Mesodermal cell (in vitro differentiated cells): Measurements from ENCODE around the gene PCDHGB2.
"Not testable (repeated sequence)": the region's sequence is repeated elsewhere in the genome, so short reads cannot be mapped to it uniquely, and the experiment has no call there.

Source experiments
- H3K27ac ChIP-seq: 2 replicates; pipeline ENCODE4 v1.7.0; 2013; ENCODE audit warnings: mild to moderate bottlenecking, low read depth, low read length, moderate library complexity; ENCODE audit not compliant: severe bottlenecking
- H3K36me3 ChIP-seq: 2 replicates; pipeline ENCODE4 v1.7.1; 2013; ENCODE audit warnings: mild to moderate bottlenecking, low read length, moderate library complexity; ENCODE audit not compliant: control insufficient read depth, insufficient read depth
- H3K4me1 ChIP-seq: one replicate; pipeline ENCODE4 v1.7.1; 2013; ENCODE audit warnings: mild to moderate bottlenecking, low read length; ENCODE audit not compliant: insufficient read depth, control insufficient read depth, poor library complexity, severe bottlenecking
- H3K4me3 ChIP-seq: 2 replicates; pipeline ENCODE4 v1.7.0; 2013; ENCODE audit warnings: low read length, control low read depth, mild to moderate bottlenecking; ENCODE audit not compliant: insufficient read depth, poor library complexity, severe bottlenecking; ENCODE audit errors: extremely low read depth
- H3K9me3 ChIP-seq: 2 replicates; pipeline ENCODE4 v1.7.1; 2013; ENCODE audit warnings: mild to moderate bottlenecking, low read length, moderate library complexity; ENCODE audit not compliant: control insufficient read depth
- WGBS, 2 experiments: methylation state at CpG; one replicate each; pipeline ENCODE4 v1.1.5; 2013; ENCODE audit warnings: missing lambda C conversion rate in 2 of 2; ENCODE audit not compliant: insufficient coverage in 2 of 2; 5-methylcytosine and 5-hydroxymethylcytosine counted together

PCDHGB2 gene

DNA sequence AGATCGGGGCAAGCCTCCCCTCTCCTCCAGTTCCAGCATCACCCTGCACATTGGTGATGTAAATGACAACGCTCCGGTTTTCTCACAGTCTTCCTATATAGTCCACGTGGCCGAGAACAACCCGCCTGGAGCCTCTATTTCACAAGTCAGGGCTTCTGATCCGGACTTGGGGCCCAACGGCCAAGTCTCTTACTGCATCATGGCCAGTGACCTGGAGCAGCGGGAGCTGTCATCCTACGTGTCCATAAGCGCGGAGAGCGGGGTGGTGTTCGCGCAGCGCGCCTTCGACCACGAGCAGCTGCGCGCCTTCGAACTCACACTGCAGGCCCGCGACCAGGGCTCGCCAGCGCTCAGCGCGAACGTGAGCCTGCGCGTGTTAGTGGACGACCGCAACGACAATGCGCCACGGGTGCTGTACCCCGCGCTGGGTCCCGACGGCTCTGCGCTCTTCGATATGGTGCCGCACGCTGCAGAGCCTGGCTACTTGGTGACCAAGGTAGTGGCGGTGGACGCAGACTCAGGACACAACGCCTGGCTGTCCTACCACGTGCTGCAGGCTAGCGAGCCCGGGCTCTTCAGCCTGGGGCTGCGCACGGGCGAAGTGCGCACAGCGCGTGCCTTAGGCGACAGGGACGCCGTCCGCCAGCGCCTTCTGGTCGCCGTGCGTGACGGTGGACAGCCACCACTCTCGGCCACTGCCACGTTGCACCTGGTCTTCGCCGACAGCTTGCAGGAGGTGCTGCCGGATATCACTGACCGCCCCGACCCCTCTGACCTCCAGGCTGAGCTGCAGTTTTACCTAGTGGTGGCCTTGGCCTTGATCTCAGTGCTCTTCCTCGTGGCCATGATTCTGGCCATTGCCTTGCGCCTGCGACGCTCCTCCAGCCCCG lies 29.6 kb downstream of the PCDHGB2 start:
- no peaks in the 10 kb centered on the region for H3K4me1 ChIP-seq
- peaks cover 56% of the 10 kb centered on the region for H3K9me3 ChIP-seq
- H3K4me3 ChIP-seq = no peak overlapping the region

DNA sequence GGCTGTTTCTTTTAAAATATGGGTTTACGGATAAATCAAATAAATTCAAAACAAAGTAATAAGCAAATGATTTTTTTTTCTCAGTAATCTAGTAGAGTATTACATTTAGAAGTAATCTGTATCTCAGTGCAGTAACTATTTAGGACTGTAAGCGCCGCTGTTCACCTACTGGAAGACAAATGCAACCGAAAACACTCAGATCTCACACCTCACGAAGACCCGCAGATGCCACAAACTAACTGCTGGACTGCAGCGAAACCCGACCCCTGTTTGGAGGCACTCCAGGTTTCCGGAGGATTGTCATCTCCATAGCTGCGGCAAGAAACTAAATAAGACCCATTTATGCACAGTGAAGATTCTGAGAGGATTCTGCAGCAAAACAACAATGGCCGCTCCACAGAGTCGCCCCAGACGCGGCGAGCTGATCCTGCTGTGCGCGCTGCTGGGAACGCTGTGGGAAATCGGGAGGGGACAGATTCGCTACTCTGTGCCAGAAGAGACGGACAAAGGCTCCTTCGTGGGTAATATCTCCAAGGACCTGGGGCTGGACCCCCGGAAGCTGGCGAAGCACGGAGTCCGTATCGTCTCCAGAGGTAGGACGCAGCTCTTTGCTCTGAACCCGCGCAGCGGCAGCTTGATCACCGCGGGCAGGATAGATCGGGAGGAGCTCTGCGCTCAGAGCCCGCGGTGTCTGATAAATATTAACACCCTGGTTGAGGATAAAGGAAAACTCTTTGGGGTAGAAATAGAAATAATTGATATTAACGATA lies 32.8 kb downstream of the PCDHGB2 start, which contains the start of gene PCDHGA8:
Gene PCDHGA8, plus strand, starts transcription at position 205 of the 770 bp plus-strand sequence. Its CDS starts 181 bp downstream, at position 386.
- peaks cover 63% of the 10 kb centered on the region for H3K9me3 ChIP-seq
- peaks cover 15% of the 10 kb centered on the region for H3K36me3 ChIP-seq
- H3K4me1 ChIP-seq = no peaks in the 10 kb centered on the region
- 92 to 96% methylated on average over 31 to 37 of the region's 38 CpGs for WGBS, 2 experiments
- H3K4me3 ChIP-seq = no peak within 1 kb of the TSS
- H3K27ac ChIP-seq = no peak within 1 kb of the TSS

More for the DNA sequence above, 29.6 kb downstream of the PCDHGB2 start:
- H3K27ac ChIP-seq = no peak overlapping the region
- WGBS, 2 experiments = 95 to 97% methylated on average over 70 to 77 of the region's 77 CpGs
- peaks cover 15% of the 10 kb centered on the region for H3K36me3 ChIP-seq

DNA sequence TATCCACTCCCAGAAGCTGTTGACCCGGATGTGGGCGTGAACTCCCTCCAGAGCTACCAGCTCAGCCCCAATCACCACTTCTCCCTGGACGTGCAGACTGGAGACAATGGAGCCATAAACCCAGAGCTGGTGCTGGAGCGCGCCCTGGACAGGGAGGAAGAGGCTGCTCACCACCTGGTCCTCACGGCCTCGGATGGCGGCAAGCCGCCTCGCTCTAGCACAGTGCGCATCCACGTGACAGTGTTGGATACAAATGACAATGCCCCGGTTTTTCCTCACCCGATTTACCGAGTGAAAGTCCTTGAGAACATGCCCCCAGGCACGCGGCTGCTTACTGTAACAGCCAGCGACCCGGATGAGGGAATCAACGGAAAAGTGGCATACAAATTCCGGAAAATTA lies 33.5 kb downstream of the PCDHGB2 start:
- 95% methylated on average over 19 to 20 of the region's 21 CpGs for whole genome bisulfite sequencing, 2 experiments
- Histone ChIP-seq H3K4me1 (no peaks in the 10 kb centered on the region), H3K36me3 (peaks cover 15% of the 10 kb centered on the region), H3K9me3 (peaks cover 63% of the 10 kb centered on the region), H3K4me3 (no peak overlapping the region), H3K27ac (no peak overlapping the region)

DNA sequence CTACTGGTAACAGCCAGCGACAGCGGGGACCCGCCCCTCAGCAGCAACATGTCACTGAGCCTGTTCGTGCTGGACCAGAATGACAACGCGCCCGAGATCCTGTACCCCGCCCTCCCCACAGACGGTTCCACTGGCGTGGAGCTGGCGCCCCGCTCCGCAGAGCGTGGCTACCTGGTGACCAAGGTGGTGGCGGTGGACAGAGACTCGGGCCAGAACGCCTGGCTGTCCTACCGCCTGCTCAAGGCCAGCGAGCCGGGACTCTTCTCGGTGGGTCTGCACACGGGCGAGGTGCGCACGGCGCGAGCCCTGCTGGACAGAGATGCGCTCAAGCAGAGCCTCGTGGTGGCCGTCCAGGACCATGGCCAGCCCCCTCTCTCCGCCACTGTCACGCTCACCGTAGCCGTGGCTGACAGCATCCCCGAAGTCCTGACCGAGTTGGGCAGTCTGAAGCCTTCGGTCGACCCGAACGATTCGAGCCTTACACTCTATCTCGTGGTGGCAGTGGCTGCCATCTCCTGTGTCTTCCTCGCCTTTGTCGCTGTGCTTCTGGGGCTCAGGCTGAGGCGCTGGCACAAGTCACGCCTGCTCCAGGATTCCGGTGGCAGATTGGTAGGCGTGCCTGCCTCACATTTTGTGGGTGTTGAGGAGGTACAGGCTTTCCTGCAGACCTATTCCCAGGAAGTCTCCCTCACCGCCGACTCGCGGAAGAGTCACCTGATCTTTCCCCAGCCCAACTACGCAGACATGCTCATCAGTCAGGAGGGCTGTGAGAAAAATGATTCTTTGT lies 34.8 kb downstream of the PCDHGB2 start:
- peaks cover 63% of the 10 kb centered on the region for H3K9me3 ChIP-seq
- peaks cover 15% of the 10 kb centered on the region for H3K36me3 ChIP-seq
- H3K4me3 ChIP-seq, H3K27ac ChIP-seq, H3K4me1 ChIP-seq: not testable (repeated sequence)
- 93 to 96% methylated on average over 18 to 35 of the region's 53 CpGs for WGBS, 2 experiments

DNA sequence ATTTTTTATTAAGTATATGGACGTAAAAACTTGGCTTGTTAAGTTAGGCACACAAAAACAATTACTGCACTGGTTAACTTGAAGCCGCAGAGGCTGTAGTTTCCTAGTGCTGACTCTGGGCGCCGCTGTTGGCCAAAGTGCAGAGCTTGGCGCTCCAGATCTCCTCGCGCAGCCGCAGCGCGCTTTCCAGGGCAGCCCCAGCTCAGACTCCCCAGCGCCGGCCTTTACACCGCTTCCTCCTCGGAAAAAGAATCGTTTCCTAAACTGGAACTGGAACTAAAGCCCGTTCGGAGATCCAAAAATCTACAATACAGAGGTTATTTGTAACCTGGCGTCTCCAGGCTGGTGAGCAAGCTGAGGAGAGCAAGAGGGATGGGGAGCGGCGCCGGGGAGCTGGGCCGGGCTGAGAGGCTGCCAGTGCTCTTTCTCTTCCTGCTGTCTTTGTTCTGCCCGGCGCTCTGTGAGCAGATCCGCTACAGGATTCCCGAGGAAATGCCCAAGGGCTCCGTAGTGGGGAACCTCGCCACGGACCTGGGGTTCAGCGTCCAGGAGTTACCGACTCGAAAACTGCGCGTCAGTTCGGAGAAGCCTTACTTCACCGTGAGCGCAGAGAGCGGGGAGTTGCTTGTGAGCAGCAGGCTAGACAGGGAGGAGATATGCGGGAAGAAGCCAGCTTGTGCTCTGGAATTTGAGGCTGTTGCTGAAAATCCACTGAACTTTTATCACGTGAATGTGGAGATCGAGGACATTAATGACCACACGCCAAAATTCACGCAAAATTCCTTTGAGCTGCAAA lies 38.2 kb downstream of the PCDHGB2 start, which contains the start of gene PCDHGB5:
Gene PCDHGB5, plus strand, starts transcription at position 192 of the 796 bp plus-strand sequence. Its CDS starts 181 bp downstream, at position 373.
- H3K4me3 ChIP-seq = not testable (repeated sequence)

DNA sequence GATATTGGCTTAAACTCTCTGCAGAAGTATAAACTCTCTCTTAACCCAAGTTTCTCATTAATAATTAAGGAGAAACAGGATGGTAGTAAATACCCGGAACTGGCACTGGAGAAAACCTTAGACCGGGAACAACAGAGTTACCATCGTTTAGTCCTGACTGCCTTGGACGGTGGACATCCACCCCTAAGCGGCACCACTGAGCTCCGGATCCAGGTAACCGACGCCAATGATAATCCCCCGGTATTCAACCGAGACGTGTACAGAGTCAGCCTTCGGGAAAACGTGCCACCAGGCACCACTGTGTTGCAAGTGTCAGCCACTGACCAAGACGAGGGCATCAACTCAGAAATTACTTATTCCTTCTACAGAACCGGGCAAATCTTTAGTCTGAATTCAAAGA lies 38.8 kb downstream of the PCDHGB2 start:
- H3K27ac ChIP-seq = no peak overlapping the region
- peaks cover 6% of the 10 kb centered on the region for H3K36me3 ChIP-seq
- WGBS, 2 experiments = 91 to 96% methylated on average over 14 of the region's 15 CpGs
- H3K4me3 ChIP-seq = no peak overlapping the region
- H3K4me1 ChIP-seq = no peaks in the 10 kb centered on the region
- H3K9me3 ChIP-seq = peaks cover 47% of the 10 kb centered on the region

More for the DNA sequence above, 38.2 kb downstream of the PCDHGB2 start, which contains the start of gene PCDHGB5:
- Histone ChIP-seq H3K9me3 (peaks cover 48% of the 10 kb centered on the region), H3K36me3 (peaks cover 12% of the 10 kb centered on the region)
- H3K27ac ChIP-seq, H3K4me1 ChIP-seq: not testable (repeated sequence)
- WGBS, 2 experiments = 85 to 92% methylated on average over 14 of the region's 43 CpGs

DNA sequence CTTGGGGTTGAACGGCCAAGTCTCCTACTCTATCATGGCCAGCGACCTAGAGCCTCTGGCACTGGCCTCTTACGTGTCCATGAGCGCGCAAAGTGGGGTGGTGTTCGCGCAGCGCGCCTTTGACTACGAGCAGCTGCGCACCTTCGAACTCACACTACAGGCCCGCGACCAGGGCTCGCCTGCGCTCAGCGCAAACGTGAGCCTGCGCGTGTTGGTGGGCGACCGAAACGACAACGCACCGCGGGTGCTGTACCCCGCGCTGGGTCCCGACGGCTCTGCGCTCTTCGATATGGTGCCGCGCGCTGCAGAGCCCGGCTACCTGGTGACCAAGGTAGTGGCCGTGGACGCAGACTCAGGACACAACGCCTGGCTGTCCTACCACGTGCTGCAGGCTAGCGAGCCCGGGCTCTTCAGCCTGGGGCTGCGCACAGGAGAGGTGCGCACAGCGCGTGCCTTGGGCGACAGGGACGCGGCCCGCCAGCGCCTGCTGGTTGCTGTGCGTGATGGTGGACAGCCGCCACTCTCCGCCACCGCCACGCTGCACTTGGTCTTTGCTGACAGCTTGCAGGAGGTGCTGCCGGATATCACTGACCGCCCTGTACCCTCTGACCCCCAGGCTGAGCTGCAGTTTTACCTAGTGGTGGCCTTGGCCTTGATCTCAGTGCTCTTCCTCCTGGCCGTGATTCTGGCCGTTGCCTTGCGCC lies 39.9 kb downstream of the PCDHGB2 start:
- peaks cover 40% of the 10 kb centered on the region for H3K9me3 ChIP-seq
- peaks cover 5% of the 10 kb centered on the region for H3K36me3 ChIP-seq
- no peak overlapping the region for H3K4me3 ChIP-seq
- H3K27ac ChIP-seq = no peak overlapping the region
- H3K4me1 ChIP-seq = no peaks in the 10 kb centered on the region
- 96 to 97% methylated on average over 57 to 61 of the region's 61 CpGs for WGBS, 2 experiments

DNA sequence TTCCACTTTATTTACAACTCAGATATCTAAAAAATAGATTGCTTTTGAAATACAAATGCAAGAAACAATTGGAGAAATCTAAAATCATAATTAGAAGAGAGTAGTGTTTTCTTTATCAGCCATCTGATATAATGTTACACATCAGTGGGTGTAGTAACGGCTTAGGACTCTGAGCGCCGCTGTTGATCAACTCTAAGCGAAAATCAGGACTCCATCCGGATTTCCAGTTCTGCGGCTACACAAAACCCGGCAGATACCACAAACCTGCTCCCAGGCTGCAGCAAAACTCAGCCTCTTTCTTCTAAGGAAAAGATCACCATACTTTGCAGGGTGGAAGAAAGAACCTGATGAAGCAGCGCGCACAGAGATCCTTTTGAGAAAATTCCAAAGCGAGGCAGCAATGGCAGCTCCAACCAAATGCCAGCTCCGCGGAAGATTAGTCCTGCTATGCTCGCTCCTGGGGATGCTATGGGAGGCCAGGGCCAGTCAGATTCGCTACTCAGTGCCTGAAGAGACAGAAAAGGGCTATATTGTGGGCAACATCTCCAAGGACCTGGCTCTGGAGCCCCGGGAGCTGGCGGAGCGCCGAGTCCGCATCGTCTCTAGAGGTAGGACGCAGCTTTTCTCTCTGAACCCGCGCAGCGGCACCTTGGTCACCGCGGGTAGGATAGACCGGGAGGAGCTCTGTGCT lies 42.9 kb downstream of the PCDHGB2 start, which contains the start of gene PCDHGA9:
Gene PCDHGA9, plus strand, starts transcription at position 226 of the 691 bp plus-strand sequence. Its CDS starts 175 bp downstream, at position 401.
- Histone ChIP-seq H3K4me3 (no peak within 1 kb of the TSS), H3K4me1 (no peaks in the 10 kb centered on the region), H3K9me3 (peaks cover 28% of the 10 kb centered on the region), H3K36me3 (peaks cover 5% of the 10 kb centered on the region), H3K27ac (no peak within 1 kb of the TSS)
- WGBS, 2 experiments = 93 to 97% methylated on average over 26 to 27 of the region's 27 CpGs

DNA sequence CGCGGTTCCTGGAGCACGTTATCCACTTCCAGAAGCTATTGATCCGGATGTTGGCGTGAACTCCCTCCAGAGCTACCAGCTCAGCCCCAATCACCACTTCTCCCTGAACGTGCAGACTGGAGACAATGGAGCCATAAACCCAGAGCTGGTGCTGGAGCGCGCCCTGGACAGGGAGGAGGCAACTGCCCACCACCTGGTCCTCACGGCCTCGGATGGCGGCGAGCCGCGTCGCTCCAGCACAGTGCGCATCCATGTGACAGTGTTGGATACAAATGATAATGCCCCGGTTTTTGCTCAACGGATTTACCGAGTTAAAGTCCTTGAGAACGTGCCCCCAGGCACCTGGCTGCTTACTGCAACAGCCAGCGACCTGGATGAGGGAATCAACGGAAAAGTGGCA lies 43.6 kb downstream of the PCDHGB2 start:
- Histone ChIP-seq H3K9me3 (peaks cover 28% of the 10 kb centered on the region), H3K4me3 (no peak overlapping the region), H3K27ac (no peak overlapping the region), H3K4me1 (no peaks in the 10 kb centered on the region), H3K36me3 (peaks cover 5% of the 10 kb centered on the region)
- 98% methylated on average over 18 to 20 of the region's 22 CpGs for WGBS, 2 experiments
